ENCODE measurements around the gene NACC2. TPM values are rescaled to one million over a fixed set of nuclear protein-coding genes. Genes with fewer than 3 reads are reported as not detected.

Gene NACC2
- total and polyA plus RNA-seq, 9 of the 15 experiments (the other 6 are each of a cell fraction or from before 2014, with no cell fraction given) = 0.70 to 25.1 (median 5.6) TPM

GRCh38 chr9:135960411-135961276 is 134.4 kb downstream of the NACC2 start (continued):
- TF ChIP-seq PURB (CRISPR knock-in tag; IDR thresholded peaks at IDR 0.05; ENCODE audit: low read depth) (no peak), NCOA2 (IDR thresholded peaks at IDR 0.05; ENCODE audit: partially characterized antibody in 2 of 2) (no peak), THAP7 (CRISPR knock-in tag; IDR thresholded peaks at IDR 0.05) (no peak), POLR2B (IDR thresholded peaks at IDR 0.05; ENCODE audit: low read depth, partially characterized antibody) (peak; percentile 60), FOS (IDR thresholded peaks at IDR 0.05; ENCODE audit: extremely low read depth, insufficient read length) (no peak), ZNF24 (IDR thresholded peaks at IDR 0.05) (no peak), CGGBP1 (CRISPR knock-in tag; IDR thresholded peaks at IDR 0.05) (no peak), CHD1 (IDR thresholded peaks at IDR 0.05; ENCODE audit: low read length) (no peak), USF2 (CRISPR knock-in tag; IDR thresholded peaks at IDR 0.05) (no peak), ZNF764 (CRISPR knock-in tag; IDR thresholded peaks at IDR 0.05; ENCODE audit: low read depth) (no peak), ZHX1 (conservative IDR thresholded peaks at IDR 0.05; ENCODE audit: low read length) (no peak), POLR2G (IDR thresholded peaks at IDR 0.05; ENCODE audit: low read depth, low read length) (peak; percentile 81), HEY1 (CRISPR knock-in tag; IDR thresholded peaks at IDR 0.05; ENCODE audit: borderline replicate concordance) (no peak), NCOA1 (IDR thresholded peaks at IDR 0.05; ENCODE audit: low read depth) (no peak), ZNF592 (IDR thresholded peaks at IDR 0.05) (no peak), ESRRA (IDR thresholded peaks at IDR 0.05; ENCODE audit: borderline replicate concordance, low read depth) (peak; percentile 96), SREBF2 (CRISPR knock-in tag; IDR thresholded peaks at IDR 0.05) (no peak), KDM2B (CRISPR knock-in tag; IDR thresholded peaks at IDR 0.05) (no peak), TBP (optimal IDR thresholded peaks at IDR 0.05; ENCODE audit: low read depth, low read length) (peak; percentile 52), FOXK2 (conservative IDR thresholded peaks at IDR 0.05 in 1 of 2, IDR thresholded peaks at IDR 0.05 in 1 of 2; ENCODE audit: low read depth in 2 of 2) (no peak)

Measured in K562 (cell line).